ENCODE results near the gene PSRC1. TPM values are rescaled to one million over a fixed set of nuclear protein-coding genes. Genes with fewer than 3 reads are reported as not detected.
A peak's percentile ranks its signal among the peaks of the same experiment; 100 is the strongest.

PSRC1 gene
- total and polyA plus RNA-seq, 2 donors from 2014 or later, result 3.5 to 4.2 TPM

GRCh38 chr1:109257682-109258421 lies 25.1 kb downstream of the PSRC1 start:
- Histone ChIP-seq H3K4me1 (ENCODE audit: control insufficient read depth in 2 of 3, insufficient read depth in 2 of 3, low read depth in 1 of 3, low read length in 3 of 3) (peaks cover 0 to 27% (median 17%) of the 10 kb centered on the region in 3 donors), H3K4me3 (ENCODE audit: low read length in 3 of 3) (no peak overlapping the region), H3K27ac (ENCODE audit: low read depth in 2 of 2, low read length in 2 of 2) (no peak overlapping the region), H3K27me3 (ENCODE audit: control insufficient read depth, insufficient read depth, low read length) (no peaks in the 10 kb centered on the region), H3K9ac (ENCODE audit: low read length in 3 of 3) (no peak overlapping the region), H3K9me3 (ENCODE audit: control insufficient read depth in 2 of 3, insufficient read depth in 1 of 3, low read length in 3 of 3) (no peaks in the 10 kb centered on the region), H3K36me3 (ENCODE audit: control insufficient read depth in 2 of 3, insufficient read depth in 3 of 3, low read length in 3 of 3) (peaks cover 0 to 2% (median 0%) of the 10 kb centered on the region in 3 donors)
- intact Hi-C loops (cut with DNase I), result no loop called here
- FAIRE-seq (no peak), DNase-seq (peak; percentile 50 to 69 (median 66))
- TF ChIP-seq, protein P1, sequence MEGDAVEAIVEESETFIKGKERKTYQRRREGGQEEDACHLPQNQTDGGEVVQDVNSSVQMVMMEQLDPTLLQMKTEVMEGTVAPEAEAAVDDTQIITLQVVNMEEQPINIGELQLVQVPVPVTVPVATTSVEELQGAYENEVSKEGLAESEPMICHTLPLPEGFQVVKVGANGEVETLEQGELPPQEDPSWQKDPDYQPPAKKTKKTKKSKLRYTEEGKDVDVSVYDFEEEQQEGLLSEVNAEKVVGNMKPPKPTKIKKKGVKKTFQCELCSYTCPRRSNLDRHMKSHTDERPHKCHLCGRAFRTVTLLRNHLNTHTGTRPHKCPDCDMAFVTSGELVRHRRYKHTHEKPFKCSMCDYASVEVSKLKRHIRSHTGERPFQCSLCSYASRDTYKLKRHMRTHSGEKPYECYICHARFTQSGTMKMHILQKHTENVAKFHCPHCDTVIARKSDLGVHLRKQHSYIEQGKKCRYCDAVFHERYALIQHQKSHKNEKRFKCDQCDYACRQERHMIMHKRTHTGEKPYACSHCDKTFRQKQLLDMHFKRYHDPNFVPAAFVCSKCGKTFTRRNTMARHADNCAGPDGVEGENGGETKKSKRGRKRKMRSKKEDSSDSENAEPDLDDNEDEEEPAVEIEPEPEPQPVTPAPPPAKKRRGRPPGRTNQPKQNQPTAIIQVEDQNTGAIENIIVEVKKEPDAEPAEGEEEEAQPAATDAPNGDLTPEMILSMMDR (IDR thresholded peaks at IDR 0.05; ENCODE audit: borderline replicate concordance, extremely low read depth, insufficient read depth), result no peak

GRCh38 chr1:109256971-109257681 lies 25.8 kb downstream of the PSRC1 start:
- Histone ChIP-seq H3K27ac (ENCODE audit: low read depth in 2 of 2, low read length in 2 of 2) (no peak overlapping the region), H3K9ac (ENCODE audit: low read length in 3 of 3) (no peak overlapping the region), H3K9me3 (ENCODE audit: control insufficient read depth in 2 of 3, insufficient read depth in 1 of 3, low read length in 3 of 3) (no peaks in the 10 kb centered on the region), H3K4me1 (ENCODE audit: control insufficient read depth in 2 of 3, insufficient read depth in 2 of 3, low read depth in 1 of 3, low read length in 3 of 3) (peaks cover 0 to 30% (median 17%) of the 10 kb centered on the region in 3 donors), H3K27me3 (ENCODE audit: control insufficient read depth, insufficient read depth, low read length) (no peaks in the 10 kb centered on the region), H3K4me3 (ENCODE audit: low read length in 3 of 3) (no peak overlapping the region), H3K36me3 (ENCODE audit: control insufficient read depth in 2 of 3, insufficient read depth in 3 of 3, low read length in 3 of 3) (peaks cover 0 to 2% (median 0%) of the 10 kb centered on the region in 3 donors)
- intact Hi-C loops (cut with DNase I), result no loop called here
- DNase-seq (peak in 2 of 5 donors; percentile 43 to 45), FAIRE-seq (no peak)
- TF ChIP-seq, protein P1 (IDR thresholded peaks at IDR 0.05; ENCODE audit: borderline replicate concordance, extremely low read depth, insufficient read depth), result no peak

- Histone ChIP-seq H3K4me1 (ENCODE audit: control insufficient read depth in 2 of 3, insufficient read depth in 2 of 3, low read depth in 1 of 3, low read length in 3 of 3) (peaks cover 0 to 30% (median 17%) of the 10 kb centered on the region in 3 donors), H3K27ac (ENCODE audit: low read depth in 2 of 2, low read length in 2 of 2) (peak overlapping the region in 1 of 2 donors; percentile 22), H3K9me3 (ENCODE audit: control insufficient read depth in 2 of 3, insufficient read depth in 1 of 3, low read length in 3 of 3) (no peaks in the 10 kb centered on the region), H3K27me3 (ENCODE audit: control insufficient read depth, insufficient read depth, low read length) (no peaks in the 10 kb centered on the region), H3K9ac (ENCODE audit: low read length in 3 of 3) (no peak overlapping the region), H3K4me3 (ENCODE audit: low read length in 3 of 3) (no peak overlapping the region), H3K36me3 (ENCODE audit: control insufficient read depth in 2 of 3, insufficient read depth in 3 of 3, low read length in 3 of 3) (peaks cover 0 to 2% (median 0%) of the 10 kb centered on the region in 3 donors)
- intact Hi-C loops (cut with DNase I), result no loop called here
- no peak for FAIRE-seq
- DNase-seq, result no peak
- TF ChIP-seq, protein P1 (IDR thresholded peaks at IDR 0.05; ENCODE audit: borderline replicate concordance, extremely low read depth, insufficient read depth), result no peak
Observed at GRCh38 chr1:109256085-109256484, 26.9 kb downstream of the PSRC1 start.
